IPS-20b (cell line): Measurements from ENCODE around the gene HMSD.

ENCODE experiments used
- H3K27ac ChIP-seq: one replicate; pipeline ENCODE4 v1.5.1; 2013; ENCODE audit warnings: low read length
- H3K27me3 ChIP-seq: 2 replicates; pipeline ENCODE4 v1.6.1; 2013; ENCODE audit warnings: mild to moderate bottlenecking, low read length, inconsistent platforms; ENCODE audit not compliant: insufficient read depth
- H3K36me3 ChIP-seq: 2 replicates; pipeline ENCODE4 v1.6.1; 2013; ENCODE audit warnings: low read depth, mild to moderate bottlenecking, inconsistent platforms, low read length, moderate library complexity; ENCODE audit not compliant: insufficient read depth
- H3K4me1 ChIP-seq: 2 replicates; pipeline ENCODE4 v1.6.1; 2013; ENCODE audit warnings: mild to moderate bottlenecking, control low read depth, inconsistent platforms, low read length, moderate library complexity; ENCODE audit not compliant: insufficient read depth
- H3K4me3 ChIP-seq: 2 replicates; pipeline ENCODE4 v1.5.1; 2013; ENCODE audit warnings: mild to moderate bottlenecking, low read length, inconsistent platforms
- H3K9ac ChIP-seq: 2 replicates; pipeline ENCODE4 v1.6.1; 2013; ENCODE audit warnings: low read depth, mild to moderate bottlenecking, inconsistent platforms, low read length, moderate library complexity
- H3K9me3 ChIP-seq: 2 replicates; pipeline ENCODE4 v1.6.1; 2013; ENCODE audit warnings: mild to moderate bottlenecking, low read depth, low read length, inconsistent platforms; ENCODE audit not compliant: insufficient read depth

The HMSD gene

GRCh38 chr18:63975628-63976027, 26.5 kb downstream of the HMSD start:
- Histone ChIP-seq H3K27me3 (peaks cover 80% of the 10 kb centered on the region), H3K4me1 (peaks cover 10% of the 10 kb centered on the region), H3K9ac (no peak overlapping the region), H3K9me3 (no peaks in the 10 kb centered on the region), H3K36me3 (no peaks in the 10 kb centered on the region), H3K27ac (no peak overlapping the region), H3K4me3 (no peak overlapping the region)

GRCh38 chr18:63977040-63977439, 27.9 kb downstream of the HMSD start:
- Histone ChIP-seq H3K9me3 (no peaks in the 10 kb centered on the region), H3K4me1 (peaks cover under 1% of the 10 kb centered on the region), H3K9ac (no peak overlapping the region), H3K27ac (no peak overlapping the region), H3K36me3 (no peaks in the 10 kb centered on the region), H3K4me3 (no peak overlapping the region), H3K27me3 (peaks cover 70% of the 10 kb centered on the region)

DNA sequence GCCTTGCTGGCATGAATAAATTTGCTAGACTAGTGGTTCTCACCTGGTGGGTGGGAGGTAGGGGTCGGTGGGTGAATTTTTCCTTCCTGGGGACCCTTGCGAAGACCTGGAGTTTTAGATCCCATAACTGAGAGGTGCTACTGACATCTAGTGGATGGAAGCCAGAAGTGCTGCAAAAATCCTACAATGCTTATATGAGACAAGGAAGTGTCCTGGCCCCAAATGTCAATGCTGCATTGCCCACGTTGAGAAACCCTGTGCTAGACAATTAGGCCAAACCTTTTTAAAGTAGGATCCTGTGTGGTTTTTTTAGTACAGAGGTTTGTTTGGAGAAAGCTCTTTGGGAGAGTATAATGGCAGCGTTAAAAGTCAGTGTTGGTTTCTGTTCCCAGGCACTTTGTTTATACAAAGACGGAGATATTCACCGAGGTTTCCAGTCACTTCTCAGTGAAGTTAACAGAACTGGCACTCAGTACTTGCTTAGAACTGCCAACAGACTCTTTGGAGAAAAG, 30.4 kb downstream of the HMSD start:
- no peak overlapping the region for H3K9ac ChIP-seq
- no peaks in the 10 kb centered on the region for H3K36me3 ChIP-seq
- peaks cover 60% of the 10 kb centered on the region for H3K27me3 ChIP-seq
- H3K4me1 ChIP-seq: no peaks in the 10 kb centered on the region; the same call in none of the 2 replicates
- no peak overlapping the region for H3K4me3 ChIP-seq
- H3K27ac ChIP-seq: no peak overlapping the region
- H3K9me3 ChIP-seq: no peaks in the 10 kb centered on the region

GRCh38 chr18:63980027-63980426, 30.9 kb downstream of the HMSD start:
- Histone ChIP-seq H3K4me1 (no peaks in the 10 kb centered on the region; the same call in none of the 2 replicates), H3K36me3 (no peaks in the 10 kb centered on the region), H3K9me3 (no peaks in the 10 kb centered on the region), H3K9ac (no peak overlapping the region), H3K27me3 (peaks cover 54% of the 10 kb centered on the region), H3K27ac (no peak overlapping the region), H3K4me3 (no peak overlapping the region)

- Histone ChIP-seq H3K36me3 (no peaks in the 10 kb centered on the region), H3K9ac (no peak overlapping the region), H3K9me3 (no peaks in the 10 kb centered on the region), H3K4me1 (no peaks in the 10 kb centered on the region; the same call in 1 of the 2 replicates), H3K27ac (no peak overlapping the region), H3K4me3 (no peak overlapping the region), H3K27me3 (peaks cover 44% of the 10 kb centered on the region)
These were observed 31.9 kb downstream of the HMSD start for GRCh38 chr18:63980896-63981460.

DNA sequence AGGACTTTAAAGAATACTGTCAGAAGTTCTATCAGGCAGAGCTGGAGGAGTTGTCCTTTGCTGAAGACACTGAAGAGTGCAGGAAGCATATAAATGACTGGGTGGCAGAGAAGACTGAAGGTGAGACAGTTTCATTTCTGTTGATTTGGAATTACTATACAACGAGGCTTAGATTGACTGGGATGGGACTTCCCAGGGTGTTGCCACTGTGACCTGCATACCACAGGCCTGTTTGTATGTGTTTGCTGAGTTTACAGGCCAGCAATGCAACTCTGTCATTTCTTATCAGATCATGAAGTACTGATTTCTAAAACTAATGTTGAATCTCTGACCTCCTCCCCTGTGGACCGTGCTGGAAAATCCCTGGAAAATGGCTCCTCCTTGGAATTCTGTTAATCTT, 32.6 kb downstream of the HMSD start:
- H3K4me1 ChIP-seq: no peaks in the 10 kb centered on the region; the same call in 1 of the 2 replicates
- peaks cover 37% of the 10 kb centered on the region for H3K27me3 ChIP-seq
- H3K9ac ChIP-seq: no peak overlapping the region
- H3K9me3 ChIP-seq: no peaks in the 10 kb centered on the region
- H3K36me3 ChIP-seq: no peaks in the 10 kb centered on the region
- H3K4me3 ChIP-seq: no peak overlapping the region
- no peak overlapping the region for H3K27ac ChIP-seq

DNA sequence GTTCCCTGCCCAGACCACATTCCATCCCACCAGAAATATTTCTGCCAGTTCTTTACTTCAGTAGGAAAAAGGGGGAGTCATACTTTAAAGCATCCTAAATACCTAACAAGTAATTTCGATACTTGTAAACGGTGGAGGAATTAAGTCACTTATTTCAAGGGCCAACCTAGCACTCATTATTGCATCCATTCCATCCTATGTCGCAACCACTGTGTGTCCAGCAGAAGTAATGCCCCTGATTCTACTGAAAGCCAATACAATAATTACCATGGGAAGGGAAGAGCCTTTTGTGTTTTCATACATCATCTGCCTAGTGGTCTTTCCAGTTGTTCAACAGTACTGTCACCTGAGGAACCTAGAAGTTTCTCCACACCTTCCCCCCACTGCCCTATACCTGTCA, 33.3 kb downstream of the HMSD start:
- no peak overlapping the region for H3K9ac ChIP-seq
- H3K27me3 ChIP-seq: peaks cover 31% of the 10 kb centered on the region
- H3K4me3 ChIP-seq: no peak overlapping the region
- no peaks in the 10 kb centered on the region for H3K9me3 ChIP-seq
- H3K27ac ChIP-seq: no peak overlapping the region
- H3K36me3 ChIP-seq: no peaks in the 10 kb centered on the region
- no peaks in the 10 kb centered on the region for H3K4me1 ChIP-seq

- Histone ChIP-seq H3K9ac (no peak overlapping the region), H3K9me3 (no peaks in the 10 kb centered on the region), H3K36me3 (no peaks in the 10 kb centered on the region), H3K4me3 (no peak overlapping the region), H3K27ac (no peak overlapping the region), H3K27me3 (no peaks in the 10 kb centered on the region), H3K4me1 (no peaks in the 10 kb centered on the region)
These were observed 37.8 kb downstream of the HMSD start for GRCh38 chr18:63986885-63987284.

DNA sequence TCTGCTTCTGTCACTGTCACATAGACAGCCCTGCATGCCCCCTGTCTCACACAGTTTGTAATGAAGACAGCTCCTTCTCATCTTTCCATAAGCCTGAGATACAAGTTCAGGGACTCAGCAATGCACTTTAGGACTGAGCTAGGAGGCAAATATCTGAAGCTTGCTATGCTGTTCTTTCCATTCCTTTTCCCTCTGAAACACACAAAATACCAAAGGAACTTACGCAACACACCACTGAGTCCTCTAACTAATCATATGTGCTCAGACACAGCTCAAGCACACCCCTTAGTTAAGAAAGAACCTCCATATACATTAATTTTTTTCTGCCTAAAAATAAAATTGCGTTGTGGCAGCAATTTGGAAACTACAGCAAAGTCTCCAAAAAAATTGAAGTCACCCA, 38.6 kb downstream of the HMSD start:
- H3K9me3 ChIP-seq: no peaks in the 10 kb centered on the region
- no peaks in the 10 kb centered on the region for H3K27me3 ChIP-seq
- no peak overlapping the region for H3K27ac ChIP-seq
- H3K4me1 ChIP-seq: no peaks in the 10 kb centered on the region
- no peak overlapping the region for H3K4me3 ChIP-seq
- H3K36me3 ChIP-seq: no peaks in the 10 kb centered on the region
- no peak overlapping the region for H3K9ac ChIP-seq

GRCh38 chr18:63992751-63993150, 43.6 kb downstream of the HMSD start:
- Histone ChIP-seq H3K9ac (no peak overlapping the region), H3K27me3 (no peaks in the 10 kb centered on the region), H3K4me1 (no peaks in the 10 kb centered on the region), H3K4me3 (no peak overlapping the region), H3K36me3 (no peaks in the 10 kb centered on the region), H3K9me3 (peaks cover 17% of the 10 kb centered on the region), H3K27ac (no peak overlapping the region)

- Histone ChIP-seq H3K9ac (no peak overlapping the region), H3K27me3 (no peaks in the 10 kb centered on the region), H3K4me1 (no peaks in the 10 kb centered on the region), H3K9me3 (peaks cover 17% of the 10 kb centered on the region), H3K27ac (no peak overlapping the region), H3K36me3 (no peaks in the 10 kb centered on the region), H3K4me3 (no peak overlapping the region)
These were observed 45.8 kb downstream of the HMSD start for GRCh38 chr18:63994783-63995399.

DNA sequence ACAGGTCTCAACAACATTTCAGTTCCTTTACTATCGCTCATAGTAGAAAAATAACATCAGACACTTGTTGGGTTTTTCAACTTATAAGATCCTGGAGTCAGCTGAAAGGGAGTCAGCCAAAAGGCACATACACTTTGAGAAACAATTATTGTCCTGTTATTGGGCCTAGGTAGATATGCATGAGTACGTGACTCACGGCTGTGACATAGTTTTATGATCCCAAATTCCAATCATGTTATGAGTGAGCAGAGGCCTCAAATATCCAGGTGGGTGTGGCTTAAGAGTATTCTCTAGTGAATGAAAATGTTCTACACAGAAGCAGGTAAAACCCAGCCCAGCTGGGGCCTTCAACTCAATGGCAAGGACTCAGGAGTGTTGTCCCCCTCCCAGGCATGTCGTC, 47.9 kb downstream of the HMSD start:
- Histone ChIP-seq H3K4me3 (no peak overlapping the region), H3K9me3 (peaks cover 17% of the 10 kb centered on the region), H3K27ac (no peak overlapping the region), H3K9ac (no peak overlapping the region), H3K4me1 (no peaks in the 10 kb centered on the region), H3K36me3 (no peaks in the 10 kb centered on the region), H3K27me3 (no peaks in the 10 kb centered on the region)
